ENCODE measurements around the gene LAPTM5. TPM values are rescaled to one million over a fixed set of nuclear protein-coding genes. Genes with fewer than 3 reads are reported as not detected.

LAPTM5 gene
- total RNA-seq, 1 experiment from 2014 or later, result not detected

- H3K27ac Mint-ChIP-seq (ENCODE audit: unreplicated experiment), result peak overlapping the region; percentile 96
- H3K9me3 Mint-ChIP-seq (ENCODE audit: low read depth, unreplicated experiment), result no peaks in the 10 kb centered on the region
- CTCF ChIA-PET, result interaction anchor here (0.6 to 6.6 kb wide), 8 partner anchors 9 to 209 kb away, joined by 3 to 116 read pairs (median 5); no protein-coding TSS in a partner anchor
- no peaks in the 10 kb centered on the region for H3K4me1 Mint-ChIP-seq (ENCODE audit: low read depth, unreplicated experiment)
- TF ChIP-seq CTCF (IDR thresholded peaks at IDR 0.05; ENCODE audit: unreplicated experiment), result no peak
- H3K4me3 Mint-ChIP-seq (ENCODE audit: low read depth, unreplicated experiment), result peak overlapping the region; percentile 97
- BruUV-seq (replicated peaks), result TSS peak; percentile 45
- DNase-seq, result no peak
- peaks cover 31% of the 10 kb centered on the region for H3K36me3 Mint-ChIP-seq (ENCODE audit: insufficient read depth, unreplicated experiment)
- intact Hi-C loops (cut with micrococcal nuclease; ENCODE audit: unreplicated experiment), result loop anchor here (1.0 to 5.0 kb wide), 2 partner anchors 60 to 193 kb away; no protein-coding TSS in a partner anchor
- no peaks in the 10 kb centered on the region for H3K27me3 Mint-ChIP-seq (ENCODE audit: unreplicated experiment)
These were observed 37.9 kb downstream of the LAPTM5 start for GRCh38 chr1:30719406-30720270.

GRCh38 chr1:30718636-30719405, 38.8 kb downstream of the LAPTM5 start:
- peak overlapping the region; percentile 96 for H3K27ac Mint-ChIP-seq (ENCODE audit: unreplicated experiment)
- peak; percentile 98 for DNase-seq
- H3K9me3 Mint-ChIP-seq (ENCODE audit: low read depth, unreplicated experiment), result no peaks in the 10 kb centered on the region
- peak; percentile 97 for TF ChIP-seq CTCF (IDR thresholded peaks at IDR 0.05; ENCODE audit: unreplicated experiment)
- intact Hi-C loops (cut with micrococcal nuclease; ENCODE audit: unreplicated experiment), result loop anchor here (1.0 kb wide), 1 partner anchor 60 kb away; no protein-coding TSS in a partner anchor
- H3K36me3 Mint-ChIP-seq (ENCODE audit: insufficient read depth, unreplicated experiment), result peaks cover 31% of the 10 kb centered on the region
- CTCF ChIA-PET, result interaction anchor here (0.7 to 6.6 kb wide), 11 partner anchors 9 to 293 kb away, joined by 3 to 116 read pairs (median 6); no protein-coding TSS in a partner anchor
- H3K27me3 Mint-ChIP-seq (ENCODE audit: unreplicated experiment), result no peaks in the 10 kb centered on the region
- no peaks in the 10 kb centered on the region for H3K4me1 Mint-ChIP-seq (ENCODE audit: low read depth, unreplicated experiment)
- peak overlapping the region; percentile 97 for H3K4me3 Mint-ChIP-seq (ENCODE audit: low read depth, unreplicated experiment)
- BruUV-seq (replicated peaks), result no TSS peak

- no peaks in the 10 kb centered on the region for H3K27me3 Mint-ChIP-seq (ENCODE audit: unreplicated experiment)
- H3K4me1 Mint-ChIP-seq (ENCODE audit: low read depth, unreplicated experiment), result no peaks in the 10 kb centered on the region
- intact Hi-C loops (cut with micrococcal nuclease; ENCODE audit: unreplicated experiment), result no loop called here
- peak overlapping the region; percentile 97 for H3K4me3 Mint-ChIP-seq (ENCODE audit: low read depth, unreplicated experiment)
- no peak for TF ChIP-seq CTCF (IDR thresholded peaks at IDR 0.05; ENCODE audit: unreplicated experiment)
- CTCF ChIA-PET, result interaction anchor here (0.7 to 6.6 kb wide), 11 partner anchors 10 to 292 kb away, joined by 3 to 116 read pairs (median 6); no protein-coding TSS in a partner anchor
- peaks cover 26% of the 10 kb centered on the region for H3K36me3 Mint-ChIP-seq (ENCODE audit: insufficient read depth, unreplicated experiment)
- peak; percentile 97 for DNase-seq
- H3K9me3 Mint-ChIP-seq (ENCODE audit: low read depth, unreplicated experiment), result no peaks in the 10 kb centered on the region
- BruUV-seq (replicated peaks), result no TSS peak
- H3K27ac Mint-ChIP-seq (ENCODE audit: unreplicated experiment), result peak overlapping the region; percentile 96
These were observed 39.4 kb downstream of the LAPTM5 start for GRCh38 chr1:30718091-30718635.

- H3K9me3 Mint-ChIP-seq (ENCODE audit: low read depth, unreplicated experiment), result no peaks in the 10 kb centered on the region
- CTCF ChIA-PET, result no interaction called here
- DNase-seq, result no peak
- intact Hi-C loops (cut with micrococcal nuclease; ENCODE audit: unreplicated experiment), result no loop called here
- H3K36me3 Mint-ChIP-seq (ENCODE audit: insufficient read depth, unreplicated experiment), result peaks cover 21% of the 10 kb centered on the region
- no peaks in the 10 kb centered on the region for H3K4me1 Mint-ChIP-seq (ENCODE audit: low read depth, unreplicated experiment)
- BruUV-seq (replicated peaks), result no TSS peak
- no peak for TF ChIP-seq CTCF (IDR thresholded peaks at IDR 0.05; ENCODE audit: unreplicated experiment)
- no peaks in the 10 kb centered on the region for H3K27me3 Mint-ChIP-seq (ENCODE audit: unreplicated experiment)
- H3K27ac Mint-ChIP-seq (ENCODE audit: unreplicated experiment), result no peak overlapping the region
- H3K4me3 Mint-ChIP-seq (ENCODE audit: low read depth, unreplicated experiment), result no peak overlapping the region
These were observed 40.9 kb downstream of the LAPTM5 start for GRCh38 chr1:30716646-30717045.
